ENCODE data around the gene NELL1.

DNA sequence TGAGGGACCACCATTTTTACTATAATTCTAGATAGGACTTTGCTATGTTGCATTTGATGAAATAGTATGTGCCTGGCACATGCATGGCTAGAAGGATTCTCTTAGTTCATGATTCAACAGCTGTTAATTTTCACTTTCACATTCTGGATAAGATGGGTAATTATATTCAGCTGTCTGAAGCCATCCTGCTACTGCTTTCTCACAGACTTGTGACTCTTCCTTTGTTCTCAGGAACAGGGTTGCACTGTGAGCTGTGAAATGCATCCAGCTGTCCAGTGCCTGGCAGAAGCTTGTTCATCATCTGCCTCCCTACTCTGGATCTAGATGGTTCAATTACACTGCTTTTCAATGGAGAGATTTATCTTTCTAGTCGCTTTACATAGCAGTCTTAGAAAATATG, 913.4 kb downstream of the NELL1 start:
- TF ChIP-seq POLR2AphosphoS5 (IDR thresholded peaks at IDR 0.05) (no peak), POLR2A (IDR thresholded peaks at IDR 0.05) (no peak)
- TF ChIP-seq, protein P1, sequence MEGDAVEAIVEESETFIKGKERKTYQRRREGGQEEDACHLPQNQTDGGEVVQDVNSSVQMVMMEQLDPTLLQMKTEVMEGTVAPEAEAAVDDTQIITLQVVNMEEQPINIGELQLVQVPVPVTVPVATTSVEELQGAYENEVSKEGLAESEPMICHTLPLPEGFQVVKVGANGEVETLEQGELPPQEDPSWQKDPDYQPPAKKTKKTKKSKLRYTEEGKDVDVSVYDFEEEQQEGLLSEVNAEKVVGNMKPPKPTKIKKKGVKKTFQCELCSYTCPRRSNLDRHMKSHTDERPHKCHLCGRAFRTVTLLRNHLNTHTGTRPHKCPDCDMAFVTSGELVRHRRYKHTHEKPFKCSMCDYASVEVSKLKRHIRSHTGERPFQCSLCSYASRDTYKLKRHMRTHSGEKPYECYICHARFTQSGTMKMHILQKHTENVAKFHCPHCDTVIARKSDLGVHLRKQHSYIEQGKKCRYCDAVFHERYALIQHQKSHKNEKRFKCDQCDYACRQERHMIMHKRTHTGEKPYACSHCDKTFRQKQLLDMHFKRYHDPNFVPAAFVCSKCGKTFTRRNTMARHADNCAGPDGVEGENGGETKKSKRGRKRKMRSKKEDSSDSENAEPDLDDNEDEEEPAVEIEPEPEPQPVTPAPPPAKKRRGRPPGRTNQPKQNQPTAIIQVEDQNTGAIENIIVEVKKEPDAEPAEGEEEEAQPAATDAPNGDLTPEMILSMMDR (IDR thresholded peaks at IDR 0.05 in 8 of 11, conservative IDR thresholded peaks at IDR 0.05 in 3 of 11) = no peak

Data from spleen (tissue), 7 donors.